Tibial artery (tissue), 4 donors: ENCODE data around the gene MSH6.

Experiments used
- DNase-seq, 2 donors: peaks; one replicate each; pipeline ENCODE4 v3.0.0-alpha.2; 2019
- H3K27ac ChIP-seq, 2 donors: fragments of 200-600 bp; sonication (generic) in 1 of 2; 1 replicate in 1 of 2; 2 replicates in 1 of 2; pipeline ENCODE4 v1.5.1; 2018 to 2019; ENCODE audit warnings: mild to moderate bottlenecking in 1 of 2
- H3K27me3 ChIP-seq, 2 donors: fragments of 200-600 bp; sonication (generic) in 1 of 2; one replicate each; pipeline versions ENCODE4 v1.5.1 to v1.6.0; 2016 to 2019
- H3K36me3 ChIP-seq, 3 donors: fragments of 200-600 bp; sonication (generic) in 2 of 3; one replicate each; pipeline ENCODE4 v1.5.1; 2016 to 2019; ENCODE audit warnings: mild to moderate bottlenecking in 2 of 3
- H3K4me1 ChIP-seq, 4 donors: fragments of 200-600 bp; sonication (generic) in 2 of 4; 1 replicate in 3 of 4; 2 replicates in 1 of 4; pipeline ENCODE4 v1.5.1; 2016 to 2019
- H3K4me3 ChIP-seq, 2 donors: fragments of 200-600 bp; sonication (generic) in 1 of 2; 1 replicate in 1 of 2; 2 replicates in 1 of 2; pipeline ENCODE4 v1.5.1; 2018 to 2019; ENCODE audit warnings: mild to moderate bottlenecking in 2 of 2
- H3K9me3 ChIP-seq, 3 donors: fragments of 200-600 bp; sonication (generic) in 1 of 3; one replicate each; pipeline ENCODE4 v1.5.1; 2016 to 2019
- CTCF ChIP-seq, 2 experiments: fragments of 200-600 bp in 1 of 2; fragments of 450-650 bp in 1 of 2; IDR thresholded peaks; one replicate each; pipeline ENCODE4 v1.5.1; 2017 to 2019; ENCODE audit warnings: antibody characterized with exemption in 2 of 2, mild to moderate bottlenecking in 1 of 2, moderate library complexity in 1 of 2
- intact Hi-C: fragments of 100-400 bp; cut with DNase I; formaldehyde crosslinking; loops from one replicate; pipeline ENCODE4 v1.15.0; 2023; ENCODE audit warnings: low total_unique reads

The MSH6 gene

GRCh38 chr2:47833516-47833968 is 50.6 kb downstream of the MSH6 start:
- intact Hi-C loops = no loop called here
- no peak for DNase-seq
- no peaks in the 10 kb centered on the region for H3K27me3 ChIP-seq
- H3K4me1 ChIP-seq = peaks cover 0 to 6% (median 2%) of the 10 kb centered on the region in 4 donors
- H3K4me3 ChIP-seq = no peak overlapping the region
- peaks cover 60 to 87% (median 80%) of the 10 kb centered on the region in 3 donors for H3K36me3 ChIP-seq
- H3K9me3 ChIP-seq = no peaks in the 10 kb centered on the region
- H3K27ac ChIP-seq = no peak overlapping the region
- TF ChIP-seq CTCF (IDR thresholded peaks at IDR 0.05) = no peak

- intact Hi-C loops = no loop called here
- peaks cover 42 to 62% (median 59%) of the 10 kb centered on the region in 3 donors for H3K36me3 ChIP-seq
- H3K4me3 ChIP-seq = no peak overlapping the region
- H3K27ac ChIP-seq = no peak overlapping the region
- H3K4me1 ChIP-seq = peaks cover 0 to 7% (median 2%) of the 10 kb centered on the region in 4 donors
- no peaks in the 10 kb centered on the region for H3K27me3 ChIP-seq
- no peak for TF ChIP-seq CTCF (IDR thresholded peaks at IDR 0.05)
- no peaks in the 10 kb centered on the region for H3K9me3 ChIP-seq
- no peak for DNase-seq
These were observed 55.3 kb downstream of the MSH6 start for GRCh38 chr2:47838249-47838648.

- peaks cover 42 to 57% (median 57%) of the 10 kb centered on the region in 3 donors for H3K36me3 ChIP-seq
- peaks cover 0 to 7% (median 1%) of the 10 kb centered on the region in 4 donors for H3K4me1 ChIP-seq
- H3K4me3 ChIP-seq = no peak overlapping the region
- H3K27ac ChIP-seq = no peak overlapping the region
- intact Hi-C loops = no loop called here
- TF ChIP-seq CTCF (IDR thresholded peaks at IDR 0.05) = no peak
- no peaks in the 10 kb centered on the region for H3K27me3 ChIP-seq
- DNase-seq = no peak
- H3K9me3 ChIP-seq = no peaks in the 10 kb centered on the region
These were observed 55.7 kb downstream of the MSH6 start for GRCh38 chr2:47838686-47839085.

GRCh38 chr2:47842846-47843245 is 59.9 kb downstream of the MSH6 start:
- Histone ChIP-seq H3K36me3 (peaks cover 5 to 16% (median 16%) of the 10 kb centered on the region in 3 donors), H3K27me3 (no peaks in the 10 kb centered on the region), H3K9me3 (no peaks in the 10 kb centered on the region), H3K27ac (no peak overlapping the region), H3K4me1 (peaks cover 0 to 20% (median 1%) of the 10 kb centered on the region in 4 donors), H3K4me3 (no peak overlapping the region)
- DNase-seq = no peak
- no peak for TF ChIP-seq CTCF (IDR thresholded peaks at IDR 0.05)
- intact Hi-C loops = no loop called here

GRCh38 chr2:47843407-47843806 is 60.5 kb downstream of the MSH6 start:
- no peak overlapping the region for H3K4me3 ChIP-seq
- peaks cover 0 to 11% (median 10%) of the 10 kb centered on the region in 3 donors for H3K36me3 ChIP-seq
- H3K27ac ChIP-seq = no peak overlapping the region
- no peak for DNase-seq
- H3K4me1 ChIP-seq = peaks cover 0 to 20% (median 1%) of the 10 kb centered on the region in 4 donors
- no peaks in the 10 kb centered on the region for H3K9me3 ChIP-seq
- TF ChIP-seq CTCF (IDR thresholded peaks at IDR 0.05) = no peak
- intact Hi-C loops = no loop called here
- no peaks in the 10 kb centered on the region for H3K27me3 ChIP-seq

- Histone ChIP-seq H3K36me3 (peaks cover 0 to 3% (median 3%) of the 10 kb centered on the region in 3 donors), H3K27me3 (no peaks in the 10 kb centered on the region), H3K9me3 (no peaks in the 10 kb centered on the region), H3K4me1 (peaks cover 0 to 20% (median 4%) of the 10 kb centered on the region in 4 donors), H3K4me3 (no peak overlapping the region), H3K27ac (no peak overlapping the region)
- no peak for TF ChIP-seq CTCF (IDR thresholded peaks at IDR 0.05)
- no peak for DNase-seq
- intact Hi-C loops = no loop called here
These were observed 61.2 kb downstream of the MSH6 start for GRCh38 chr2:47844162-47844561.
